Pancreas (tissue), 10 donors: ENCODE results near the gene DDX54. TPM values are rescaled to one million over a fixed set of nuclear protein-coding genes. Genes with fewer than 3 reads are reported as not detected.

Experiments used
- ATAC-seq, 4 donors: fragments of 200-7000 bp; cut with Tn5 transposase; one replicate each; pipeline versions ENCODE4 v1.8.0 to v1.9.1; 2020; ENCODE audit warnings: mild to moderate bottlenecking in 4 of 4, moderate library complexity in 4 of 4
- DNase-seq, 6 donors: peaks; one replicate each; pipeline ENCODE4 v3.0.0-alpha.2; 2020
- FAIRE-seq: peaks from 2 replicates; lab custom pipeline; 2012; peaks lifted over from hg19 to GRCh38; lab: Jason Lieb, UNC
- H3K27ac ChIP-seq, 4 donors: fragments of 200-600 bp; sonication (generic); 1 replicate in 3 of 4; 2 replicates in 1 of 4; pipeline versions ENCODE4 v1.5.0 to v1.8.0; 2020
- H3K27me3 ChIP-seq, 4 donors: fragments of 200-600 bp; one replicate each; pipeline ENCODE4 v1.8.0; 2021
- H3K36me3 ChIP-seq, 3 donors: fragments of 200-600 bp; sonication (generic) in 1 of 3; one replicate each; pipeline versions ENCODE4 v1.5.0 to v1.8.0; 2020 to 2021
- H3K4me1 ChIP-seq, 3 donors: fragments of 200-600 bp; one replicate each; pipeline ENCODE4 v1.8.0; 2021
- H3K4me3 ChIP-seq, 4 donors: fragments of 200-600 bp; sonication (generic) in 2 of 4; one replicate each; pipeline versions ENCODE4 v1.5.0 to v1.8.0; 2020 to 2021
- H3K9me3 ChIP-seq, 4 donors: fragments of 200-600 bp; one replicate each; pipeline ENCODE4 v1.8.0; 2021
- WGBS, 2 donors: extraction: QIAGEN DNeasy Blood & Tissue Kit; methylation state at CpG; one replicate each; pipeline ENCODE4 v1.1.7; 2013; 5-methylcytosine and 5-hydroxymethylcytosine counted together
- intact Hi-C, 3 donors: fragments of 100-400 bp; cut with DNase I; formaldehyde crosslinking; loops; one replicate each; pipeline versions ENCODE4 v1.11.1 to v1.14.2; 2022
- polyA plus RNA-seq, 2 donors: library from polyadenylated mRNA; stranded (reverse); fragments of 200-250 nt; gene quantifications; one replicate each; pipeline ENCODE4 v1.2.3, GENCODE V29; 2013
- total RNA-seq, 6 donors: library from RNA; stranded (reverse); fragmentation: NEBNext Ultra II Directional in 4 of 6; extraction: Animal tissue kit (Norgen Biotek cat#: 25700) in 4 of 6; gene quantifications; one replicate each; pipeline versions ENCODE4 v1.2.1 to v1.2.4, GENCODE V29; 2021 to 2023
- TF ChIP-seq, protein P1 (sequence below), 4 donors: fragments of 200-600 bp; sonication (generic) in 3 of 4; IDR thresholded peaks; one replicate each; pipeline versions ENCODE4 v1.5.0 to v1.8.0; 2021; ENCODE audit warnings: antibody characterized with exemption in 4 of 4
- donor health status: healthy with polysubstance abuse.
- donor health status: DM: no; HTN: no; CAD: no; lungs with moderate emphysema.
- donor health status: DM: no; HTN: no; CAD: no.
- donor health status: control.
- donor health status: control.
- donor health status: Bipolar disorder and iron deficiency.
- donor health status: DM: yes; HTN: yes; CAD: no.
- donor health status: DM: no; HTN: no; CAD: no.
- donor health status: DM: no; HTN: no; CAD: no.
- donor health status: DM: yes; HTN: yes; CAD: no.

Gene DDX54
- total and polyA plus RNA-seq, 8 donors: 30.0 to 71.4 (median 54.6) TPM

DNA sequence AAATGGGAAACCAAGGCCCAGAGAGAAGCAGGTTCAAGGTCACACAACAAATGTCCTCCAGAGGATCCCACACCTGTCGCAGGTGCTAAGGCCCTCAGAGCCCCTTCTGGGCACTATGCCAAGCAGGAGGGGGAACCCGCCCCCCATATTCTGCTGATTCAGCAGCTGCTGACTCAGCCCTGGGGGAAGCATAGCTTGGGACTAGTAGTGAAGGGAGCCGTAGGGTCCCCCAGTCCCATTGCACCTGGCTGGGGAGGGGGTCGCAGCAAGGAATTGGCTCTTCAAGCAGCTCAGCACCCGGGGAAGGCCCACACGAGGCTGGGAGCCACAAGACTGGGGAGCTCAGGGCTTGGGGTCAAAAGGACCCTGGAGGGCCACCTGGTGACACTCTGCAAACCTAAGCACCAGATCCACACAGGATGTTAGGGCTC lies 50.7 kb downstream of the DDX54 start:
- FAIRE-seq: no peak
- peak overlapping the region in 2 of 4 donors; percentile 36 to 39 for H3K4me3 ChIP-seq
- H3K27me3 ChIP-seq: no peaks in the 10 kb centered on the region
- H3K9me3 ChIP-seq: no peaks in the 10 kb centered on the region
- intact Hi-C loops: no loop called here
- WGBS, 2 donors: 43 to 55% methylated on average over 6 of the region's 6 CpGs
- DNase-seq: no peak
- no peaks in the 10 kb centered on the region for H3K4me1 ChIP-seq
- no peak overlapping the region for H3K27ac ChIP-seq
- ATAC-seq: no peak
- TF ChIP-seq, protein P1, sequence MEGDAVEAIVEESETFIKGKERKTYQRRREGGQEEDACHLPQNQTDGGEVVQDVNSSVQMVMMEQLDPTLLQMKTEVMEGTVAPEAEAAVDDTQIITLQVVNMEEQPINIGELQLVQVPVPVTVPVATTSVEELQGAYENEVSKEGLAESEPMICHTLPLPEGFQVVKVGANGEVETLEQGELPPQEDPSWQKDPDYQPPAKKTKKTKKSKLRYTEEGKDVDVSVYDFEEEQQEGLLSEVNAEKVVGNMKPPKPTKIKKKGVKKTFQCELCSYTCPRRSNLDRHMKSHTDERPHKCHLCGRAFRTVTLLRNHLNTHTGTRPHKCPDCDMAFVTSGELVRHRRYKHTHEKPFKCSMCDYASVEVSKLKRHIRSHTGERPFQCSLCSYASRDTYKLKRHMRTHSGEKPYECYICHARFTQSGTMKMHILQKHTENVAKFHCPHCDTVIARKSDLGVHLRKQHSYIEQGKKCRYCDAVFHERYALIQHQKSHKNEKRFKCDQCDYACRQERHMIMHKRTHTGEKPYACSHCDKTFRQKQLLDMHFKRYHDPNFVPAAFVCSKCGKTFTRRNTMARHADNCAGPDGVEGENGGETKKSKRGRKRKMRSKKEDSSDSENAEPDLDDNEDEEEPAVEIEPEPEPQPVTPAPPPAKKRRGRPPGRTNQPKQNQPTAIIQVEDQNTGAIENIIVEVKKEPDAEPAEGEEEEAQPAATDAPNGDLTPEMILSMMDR (IDR thresholded peaks at IDR 0.05): no peak
- H3K36me3 ChIP-seq: no peaks in the 10 kb centered on the region

DNA sequence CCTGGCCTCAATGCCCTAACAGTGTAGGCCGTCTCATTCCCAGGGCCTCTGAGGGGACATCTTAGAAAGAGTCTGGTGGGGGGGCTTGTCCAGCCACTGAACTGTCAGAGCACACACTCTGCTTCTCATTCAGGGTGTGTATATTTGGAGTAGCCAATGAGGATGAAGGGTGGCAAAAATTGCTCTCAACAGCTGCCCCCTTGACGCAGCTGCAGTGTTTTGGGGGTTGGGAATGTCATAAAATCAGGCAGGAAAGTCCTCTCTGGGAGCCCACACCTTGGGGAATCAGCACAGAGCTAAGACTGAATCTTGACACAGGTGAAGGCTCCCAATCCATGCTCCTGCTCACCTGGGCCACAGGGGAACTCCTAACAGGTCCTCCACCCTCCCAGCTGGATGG lies 51.2 kb downstream of the DDX54 start:
- Histone ChIP-seq H3K4me3 (peak overlapping the region in 1 of 4 donors; percentile 39), H3K4me1 (no peaks in the 10 kb centered on the region), H3K36me3 (no peaks in the 10 kb centered on the region), H3K9me3 (no peaks in the 10 kb centered on the region), H3K27ac (no peak overlapping the region), H3K27me3 (no peaks in the 10 kb centered on the region)
- DNase-seq (no peak), FAIRE-seq (no peak), ATAC-seq (no peak)
- intact Hi-C loops: no loop called here
- 75% methylated on average over 2 of the region's 2 CpGs for WGBS, 2 donors
- TF ChIP-seq, protein P1 (IDR thresholded peaks at IDR 0.05): no peak

DNA sequence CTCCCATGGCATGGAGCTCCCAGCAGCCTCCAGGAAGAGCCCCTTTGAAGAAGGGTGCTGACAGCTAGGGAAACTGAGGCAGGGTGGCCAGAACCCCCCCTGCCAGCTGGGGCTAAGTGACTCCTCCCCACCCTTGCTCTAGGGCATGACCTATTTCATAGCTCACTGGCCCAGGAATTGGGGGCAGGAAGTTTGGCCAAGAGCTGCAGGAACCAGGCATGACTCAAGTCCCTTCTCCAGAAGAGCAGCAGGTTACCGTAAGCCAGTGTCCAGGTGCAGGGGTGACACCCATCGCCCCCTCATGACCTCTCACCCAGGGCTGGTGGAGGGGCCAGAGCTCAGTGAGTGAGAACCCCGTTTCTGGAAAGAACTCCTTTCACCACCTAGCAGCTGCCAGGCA lies 51.6 kb downstream of the DDX54 start:
- Histone ChIP-seq H3K4me3 (no peak overlapping the region), H3K9me3 (no peaks in the 10 kb centered on the region), H3K36me3 (no peaks in the 10 kb centered on the region), H3K27me3 (no peaks in the 10 kb centered on the region), H3K4me1 (no peaks in the 10 kb centered on the region), H3K27ac (no peak overlapping the region)
- 73 to 78% methylated on average over 3 of the region's 3 CpGs for WGBS, 2 donors
- no peak for ATAC-seq
- TF ChIP-seq, protein P1 (IDR thresholded peaks at IDR 0.05): no peak
- no peak for FAIRE-seq
- DNase-seq: peak in 1 of 6 donors; percentile 17
- intact Hi-C loops: no loop called here

DNA sequence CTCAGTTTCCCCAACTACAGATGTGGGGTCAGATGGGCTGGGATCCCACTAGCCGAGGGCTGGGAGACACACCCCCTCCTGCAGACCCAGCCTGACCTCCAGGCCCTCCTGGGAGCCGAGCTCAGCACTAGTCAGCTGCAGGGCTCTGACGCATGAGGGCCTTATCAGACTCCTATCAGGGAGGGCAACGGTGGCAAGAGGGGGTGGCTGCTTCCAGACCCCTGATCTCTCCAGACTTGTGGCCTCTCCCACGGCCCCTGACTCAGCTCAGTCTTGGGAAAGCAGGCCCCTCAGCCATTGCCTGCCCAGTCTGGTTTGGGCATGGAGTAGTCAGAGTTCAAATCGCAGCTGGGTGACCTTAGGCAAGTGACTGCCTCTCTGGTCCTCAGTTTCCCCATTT lies 52.2 kb downstream of the DDX54 start:
- Histone ChIP-seq H3K27ac (no peak overlapping the region), H3K36me3 (no peaks in the 10 kb centered on the region), H3K9me3 (no peaks in the 10 kb centered on the region), H3K4me1 (no peaks in the 10 kb centered on the region), H3K27me3 (no peaks in the 10 kb centered on the region), H3K4me3 (no peak overlapping the region)
- FAIRE-seq (no peak), ATAC-seq (no peak), DNase-seq (peak in 1 of 6 donors; percentile 32)
- intact Hi-C loops: no loop called here
- WGBS, 2 donors: 64 to 68% methylated on average over 6 of the region's 6 CpGs
- TF ChIP-seq, protein P1 (IDR thresholded peaks at IDR 0.05): no peak

DNA sequence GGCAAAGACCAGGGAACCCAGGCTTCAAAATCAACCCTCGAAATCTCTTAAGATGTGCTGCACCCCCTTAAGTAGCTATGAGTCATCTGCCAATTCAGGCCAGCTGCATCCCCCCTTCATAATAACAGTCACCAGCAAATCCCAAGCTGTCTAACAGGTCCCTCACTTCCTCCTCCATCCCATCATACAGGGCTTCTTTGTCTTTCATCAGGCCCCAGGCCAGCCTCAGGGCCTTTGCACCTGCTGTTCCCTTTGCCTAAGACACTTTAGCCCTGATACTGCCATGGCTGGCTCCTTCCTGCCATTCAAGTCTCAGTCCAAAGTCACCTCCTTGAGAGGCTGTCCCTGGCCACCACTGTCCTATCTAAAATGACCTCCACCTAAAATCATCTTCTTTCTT lies 53.7 kb downstream of the DDX54 start:
- ATAC-seq (no peak), FAIRE-seq (no peak), DNase-seq (peak in 1 of 6 donors; percentile 6)
- H3K9me3 ChIP-seq: no peaks in the 10 kb centered on the region
- TF ChIP-seq, protein P1 (IDR thresholded peaks at IDR 0.05): no peak
- H3K4me3 ChIP-seq: no peak overlapping the region
- no peak overlapping the region for H3K27ac ChIP-seq
- H3K27me3 ChIP-seq: no peaks in the 10 kb centered on the region
- no peaks in the 10 kb centered on the region for H3K4me1 ChIP-seq
- intact Hi-C loops: no loop called here
- WGBS, 2 donors: 68 to 83% methylated on average over 1 of the region's 1 CpG
- no peaks in the 10 kb centered on the region for H3K36me3 ChIP-seq
